OCI-LY7 (cell line): ENCODE data around the gene HSPB7.

Experiments used
- CTCF ChIP-seq: fragments of 200-600 bp; sonication (generic); conservative IDR thresholded peaks from 2 replicates; pipeline ENCODE4 v1.5.1; 2014; ENCODE audit warnings: mild to moderate bottlenecking, antibody characterized with exemption, low read length, moderate library complexity, mixed read lengths
- EZH2phosphoT487 ChIP-seq: fragments of 200-600 bp; sonication (generic); IDR thresholded peaks from 2 replicates; pipeline ENCODE4 v1.6.1; 2018; ENCODE audit warnings: low read depth, borderline replicate concordance, mild to moderate bottlenecking, mixed run types, antibody characterized with exemption, low read length, moderate library complexity, mixed read lengths

GRCh38 chr1:16043950-16044349, 26.1 kb upstream of the HSPB7 start:
- TF ChIP-seq CTCF = no peak
- no peak for TF ChIP-seq EZH2phosphoT487
